ENCODE data around the gene SLC35B2. TPM values are rescaled to one million over a fixed set of nuclear protein-coding genes. Genes with fewer than 3 reads are reported as not detected.

SLC35B2 gene
- total and polyA plus RNA-seq, 2 experiments from 2014 or later = 101 to 114 TPM

DNA sequence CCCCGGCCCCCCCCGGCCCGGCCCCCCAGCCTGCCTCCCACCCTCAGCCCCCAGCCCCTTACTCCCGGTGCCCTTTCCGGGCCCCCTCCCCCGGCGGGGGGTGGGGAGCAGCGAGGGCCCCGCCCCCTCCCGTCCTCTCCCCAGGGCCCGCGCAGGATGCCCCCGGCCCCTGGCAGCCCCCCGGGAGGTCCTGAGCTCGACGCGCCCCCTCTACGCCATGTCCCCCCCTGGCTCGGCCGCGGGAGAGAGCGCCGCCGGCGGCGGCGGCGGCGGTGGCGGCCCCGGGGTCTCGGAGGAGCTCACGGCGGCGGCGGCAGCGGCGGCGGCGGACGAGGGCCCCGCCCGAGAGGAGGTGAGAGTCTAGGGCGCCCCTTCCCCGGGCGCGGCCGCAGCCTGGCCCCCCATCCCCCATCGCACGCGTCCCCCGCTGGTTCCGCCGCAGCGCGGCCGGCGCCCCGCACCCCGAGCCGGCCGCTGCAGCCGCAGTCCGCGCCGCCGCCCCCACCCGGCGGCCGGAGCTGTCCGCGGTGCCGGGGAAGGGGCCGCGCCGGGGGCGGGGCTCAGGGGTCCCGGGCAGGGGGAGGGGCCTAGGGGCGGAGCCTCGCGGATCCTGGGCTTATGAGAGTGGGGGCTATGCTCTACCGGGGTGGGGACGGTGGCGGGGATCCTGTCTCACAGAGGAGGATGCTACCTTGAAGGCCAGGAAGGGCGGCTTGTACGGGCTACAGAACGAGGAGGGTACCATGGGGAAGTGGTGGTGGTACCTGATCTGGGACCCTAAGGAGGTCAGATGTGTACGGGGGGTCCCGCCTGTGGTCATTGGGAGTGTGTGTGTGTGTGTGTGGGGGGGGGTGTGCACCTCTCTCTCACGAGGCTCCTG lies 13.4 kb upstream of the SLC35B2 start:
- H4K20me1 ChIP-seq (ENCODE audit: insufficient read depth) = no peaks in the 10 kb centered on the region
- H3K9me2 ChIP-seq (ENCODE audit: insufficient read depth) = no peaks in the 10 kb centered on the region
- no peaks in the 10 kb centered on the region for H3K79me2 ChIP-seq (ENCODE audit: insufficient read depth)
- no peaks in the 10 kb centered on the region for H3K4me1 ChIP-seq (ENCODE audit: insufficient read depth)
- no peak for DNase-seq
- no peaks in the 10 kb centered on the region for H3K36me3 ChIP-seq (ENCODE audit: low read depth)
- H3K9me3 ChIP-seq (ENCODE audit: low read depth) = no peaks in the 10 kb centered on the region
- H3K9ac ChIP-seq = no peak overlapping the region
- peaks cover 38% of the 10 kb centered on the region for H3K27me3 ChIP-seq (replicated peaks; ENCODE audit: insufficient read depth)
- in situ Hi-C loops (cut with MboI) = loop anchor here (5.0 kb wide), 1 partner anchor 67 kb away; no protein-coding TSS in a partner anchor
- 0 to 3% methylated on average over 4 to 58 of the region's 90 CpGs for WGBS, 2 experiments (ENCODE audit: low coverage in 1 of 2, low lambda C conversion rate in 2 of 2, missing lambda C conversion rate in 2 of 2)
- H3K4me3 ChIP-seq = no peak overlapping the region
- H3K4me2 ChIP-seq (ENCODE audit: unreplicated experiment) = no peak overlapping the region
- H3F3A ChIP-seq (ENCODE audit: insufficient read depth) = no peaks in the 10 kb centered on the region
- no peak overlapping the region for H2AFZ ChIP-seq
- no peak for TF ChIP-seq EZH2 (IDR thresholded peaks at IDR 0.05; ENCODE audit: insufficient read depth, poor library complexity, severe bottlenecking)
- no peak for TF ChIP-seq EZH2phosphoT487 (IDR thresholded peaks at IDR 0.05; ENCODE audit: insufficient read depth, low read depth)
- H3K27ac ChIP-seq = no peak overlapping the region

DNA sequence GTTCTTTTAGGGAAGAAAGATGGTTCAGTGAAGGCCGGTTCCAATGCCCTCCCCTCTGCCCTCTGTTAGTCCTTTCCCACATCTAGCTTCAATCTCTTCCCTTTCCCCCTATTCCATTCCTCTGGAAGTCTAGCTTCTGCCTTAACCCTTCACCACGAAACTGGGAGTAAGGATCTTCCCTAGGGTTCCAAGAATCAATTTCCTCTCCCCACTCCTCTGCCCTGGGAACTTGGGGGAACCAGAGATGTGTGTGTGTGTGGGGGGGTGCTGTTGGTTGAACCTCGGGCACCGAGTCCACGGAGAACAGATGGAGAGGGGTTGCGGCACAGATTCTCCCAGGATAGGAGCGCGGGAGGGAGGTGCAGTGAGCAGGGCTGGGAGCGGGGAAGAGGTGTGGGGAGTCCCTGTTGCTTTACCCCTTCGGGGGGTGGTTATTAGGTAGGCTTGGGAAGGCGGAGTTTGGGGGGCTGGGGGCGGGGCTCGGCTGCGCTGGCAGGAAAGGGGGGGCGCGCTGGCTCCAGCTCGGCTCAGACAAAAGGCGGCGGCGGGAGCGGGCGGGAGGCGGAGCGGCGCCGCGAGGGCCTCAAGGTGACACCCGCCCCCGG lies 12.7 kb upstream of the SLC35B2 start, which contains the start of gene TMEM151B:
Gene TMEM151B, plus strand, starts transcription at position 530 of the 605 bp plus-strand sequence. CDS start 293 bp downstream, outside the sequence.
- Histone ChIP-seq H3K9me3 (ENCODE audit: low read depth) (no peaks in the 10 kb centered on the region), H3K27me3 (replicated peaks; ENCODE audit: insufficient read depth) (peaks cover 38% of the 10 kb centered on the region), H3F3A (ENCODE audit: insufficient read depth) (no peaks in the 10 kb centered on the region), H3K36me3 (ENCODE audit: low read depth) (no peaks in the 10 kb centered on the region), H2AFZ (no peak within 1 kb of the TSS), H3K27ac (no peak within 1 kb of the TSS), H3K79me2 (ENCODE audit: insufficient read depth) (no peaks in the 10 kb centered on the region), H3K4me2 (ENCODE audit: unreplicated experiment) (no peak within 1 kb of the TSS), H3K9ac (no peak within 1 kb of the TSS), H3K4me1 (ENCODE audit: insufficient read depth) (no peaks in the 10 kb centered on the region), H3K4me3 (no peak within 1 kb of the TSS), H4K20me1 (ENCODE audit: insufficient read depth) (no peaks in the 10 kb centered on the region), H3K9me2 (ENCODE audit: insufficient read depth) (no peaks in the 10 kb centered on the region)
- TF ChIP-seq EZH2 (IDR thresholded peaks at IDR 0.05; ENCODE audit: insufficient read depth, poor library complexity, severe bottlenecking) (peak; percentile 89), EZH2phosphoT487 (IDR thresholded peaks at IDR 0.05; ENCODE audit: insufficient read depth, low read depth) (0 out of 2 replicates have a peak, but pooled peaks have one; percentile 43)
- WGBS, 2 experiments (ENCODE audit: low coverage in 1 of 2, low lambda C conversion rate in 2 of 2, missing lambda C conversion rate in 2 of 2) = 33 to 50% methylated on average over 11 to 21 of the region's 29 CpGs
- in situ Hi-C loops (cut with MboI) = loop anchor here (5.0 kb wide), 1 partner anchor 67 kb away; no protein-coding TSS in a partner anchor
- DNase-seq = no peak

DNA sequence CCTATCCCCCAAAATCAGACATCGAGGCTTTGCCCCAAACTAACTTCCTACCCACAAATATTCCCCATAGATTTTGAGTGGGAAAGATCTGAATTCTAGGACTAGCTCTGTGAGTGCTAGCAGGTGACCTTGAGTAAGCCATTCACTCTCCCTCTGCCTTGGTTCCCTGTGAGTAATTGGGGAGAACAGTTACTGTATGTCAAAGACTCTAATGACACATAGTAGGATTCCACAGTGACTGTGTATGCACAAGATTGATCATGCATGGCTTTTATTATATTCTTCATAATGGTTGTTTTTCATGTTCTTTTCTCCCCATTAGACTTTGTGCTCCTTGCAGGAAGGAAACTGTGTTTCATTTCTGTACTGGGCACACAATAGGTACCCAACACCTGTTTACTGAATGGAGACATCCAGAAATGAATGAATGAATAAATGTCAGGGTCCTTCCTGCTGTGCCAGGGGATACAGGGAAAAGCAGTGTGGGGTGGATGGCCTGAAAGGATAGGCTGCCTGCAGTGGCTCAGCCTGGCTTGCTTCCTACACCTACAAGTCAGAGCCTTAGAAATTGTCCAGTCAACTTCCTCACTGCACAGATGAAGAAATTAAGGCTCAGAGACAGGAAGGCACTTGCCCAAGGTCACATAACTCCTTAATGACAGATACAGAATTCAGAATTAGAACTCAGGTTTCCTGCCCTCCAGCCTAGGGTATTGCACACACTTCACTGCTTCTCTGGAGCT lies 12.0 kb upstream of the SLC35B2 start:
- H3K4me1 ChIP-seq (ENCODE audit: insufficient read depth) = peaks cover 4% of the 10 kb centered on the region
- TF ChIP-seq EZH2 (IDR thresholded peaks at IDR 0.05; ENCODE audit: insufficient read depth, poor library complexity, severe bottlenecking) (no peak), EZH2phosphoT487 (IDR thresholded peaks at IDR 0.05; ENCODE audit: insufficient read depth, low read depth) (no peak)
- H3K9me2 ChIP-seq (ENCODE audit: insufficient read depth) = no peaks in the 10 kb centered on the region
- H3K27ac ChIP-seq = no peak overlapping the region
- in situ Hi-C loops (cut with MboI) = no loop called here
- peaks cover 3% of the 10 kb centered on the region; the same call in 1 of the 2 replicates for H3K79me2 ChIP-seq (ENCODE audit: insufficient read depth)
- no peak overlapping the region for H3K4me3 ChIP-seq
- no peaks in the 10 kb centered on the region for H3K36me3 ChIP-seq (ENCODE audit: low read depth)
- no peaks in the 10 kb centered on the region for H3K9me3 ChIP-seq (ENCODE audit: low read depth)
- no peak overlapping the region for H2AFZ ChIP-seq
- 53 to 81% methylated on average over 1 of the region's 1 CpG for WGBS, 2 experiments (ENCODE audit: low coverage in 1 of 2, low lambda C conversion rate in 2 of 2, missing lambda C conversion rate in 2 of 2)
- H3F3A ChIP-seq (ENCODE audit: insufficient read depth) = no peaks in the 10 kb centered on the region
- no peak overlapping the region for H3K9ac ChIP-seq
- peaks cover 35% of the 10 kb centered on the region for H3K27me3 ChIP-seq (replicated peaks; ENCODE audit: insufficient read depth)
- no peak overlapping the region for H3K4me2 ChIP-seq (ENCODE audit: unreplicated experiment)
- no peaks in the 10 kb centered on the region for H4K20me1 ChIP-seq (ENCODE audit: insufficient read depth)
- no peak for DNase-seq

DNA sequence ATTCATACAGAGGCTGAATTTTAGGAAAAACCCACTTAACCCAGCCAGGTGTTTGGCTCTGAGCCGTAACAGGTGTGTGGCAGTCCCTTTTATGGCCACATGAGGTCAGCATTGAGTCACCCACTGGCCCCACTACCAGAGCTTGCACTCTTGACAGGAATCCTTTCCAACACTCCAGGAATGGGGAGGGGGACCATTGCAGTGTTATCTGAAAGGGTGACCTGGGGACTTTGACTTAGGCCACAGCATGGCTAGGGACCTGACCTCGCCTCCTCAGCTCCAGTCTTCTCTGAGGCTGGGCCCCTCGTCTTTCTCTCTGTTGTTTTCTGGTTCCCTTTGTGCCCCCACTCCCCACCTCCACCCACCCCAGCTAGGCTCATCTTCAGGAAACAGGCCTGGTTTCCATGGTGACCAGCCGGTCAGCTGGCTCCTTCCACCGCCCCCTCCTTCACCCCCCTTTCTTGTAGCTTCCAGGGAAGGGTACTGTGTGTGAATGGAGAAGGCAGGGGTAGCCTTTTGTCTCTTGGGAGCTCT lies 10.8 kb upstream of the SLC35B2 start:
- Histone ChIP-seq H3K79me2 (ENCODE audit: insufficient read depth) (peaks cover 15% of the 10 kb centered on the region), H3K4me2 (ENCODE audit: unreplicated experiment) (no peak overlapping the region), H3K4me3 (no peak overlapping the region), H3K27me3 (replicated peaks; ENCODE audit: insufficient read depth) (peaks cover 32% of the 10 kb centered on the region), H3K9ac (no peak overlapping the region), H3F3A (ENCODE audit: insufficient read depth) (no peaks in the 10 kb centered on the region), H3K4me1 (ENCODE audit: insufficient read depth) (peaks cover 16% of the 10 kb centered on the region), H3K27ac (no peak overlapping the region), H2AFZ (no peak overlapping the region), H3K9me3 (ENCODE audit: low read depth) (no peaks in the 10 kb centered on the region), H3K36me3 (ENCODE audit: low read depth) (no peaks in the 10 kb centered on the region), H4K20me1 (ENCODE audit: insufficient read depth) (no peaks in the 10 kb centered on the region), H3K9me2 (ENCODE audit: insufficient read depth) (no peaks in the 10 kb centered on the region)
- peak; percentile 45 for DNase-seq
- in situ Hi-C loops (cut with MboI) = no loop called here
- TF ChIP-seq EZH2 (IDR thresholded peaks at IDR 0.05; ENCODE audit: insufficient read depth, poor library complexity, severe bottlenecking) (no peak), EZH2phosphoT487 (IDR thresholded peaks at IDR 0.05; ENCODE audit: insufficient read depth, low read depth) (no peak)
- 0 to 20% methylated on average over 3 to 5 of the region's 5 CpGs for WGBS, 2 experiments (ENCODE audit: low coverage in 1 of 2, low lambda C conversion rate in 2 of 2, missing lambda C conversion rate in 2 of 2)
